T follicular helper cell (primary cell): Measurements from ENCODE around the gene XG.
"Not testable (repeated sequence)": the region's sequence is repeated elsewhere in the genome, so short reads cannot be mapped to it uniquely, and the experiment has no call there.

Experiments used
- DNase-seq: peaks from one replicate; pipeline ENCODE4 v3.0.0-alpha.2; 2020; ENCODE audit warnings: low read depth

XG gene

GRCh38 chrX:2780472-2781225 is 28.8 kb downstream of the XG start:
- DNase-seq: not testable (repeated sequence)

GRCh38 chrX:2781226-2781571 is 29.4 kb downstream of the XG start:
- DNase-seq: no peak

- DNase-seq: no peak
Measured at GRCh38 chrX:2781698-2782097, 29.9 kb downstream of the XG start.

DNA sequence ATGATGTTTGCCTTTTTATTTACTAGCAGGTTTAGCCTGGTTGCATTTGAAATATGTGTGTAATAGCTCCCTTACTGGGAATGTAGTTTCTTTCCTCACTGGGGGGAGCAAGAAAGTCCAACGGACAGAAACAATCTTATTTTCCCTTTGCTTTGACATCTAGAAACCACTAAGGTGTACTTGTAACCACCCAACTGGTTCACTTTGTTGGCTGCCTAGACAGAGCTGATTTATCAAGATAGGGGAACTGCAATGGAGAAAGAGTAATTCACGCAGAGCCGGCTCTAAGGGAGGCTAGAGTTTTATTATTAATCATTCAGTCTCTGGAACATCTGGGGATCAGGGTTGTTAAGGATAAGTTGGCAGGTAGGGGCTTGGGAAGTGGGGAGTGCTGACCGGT is 30.3 kb downstream of the XG start:
- DNase-seq: no peak

DNA sequence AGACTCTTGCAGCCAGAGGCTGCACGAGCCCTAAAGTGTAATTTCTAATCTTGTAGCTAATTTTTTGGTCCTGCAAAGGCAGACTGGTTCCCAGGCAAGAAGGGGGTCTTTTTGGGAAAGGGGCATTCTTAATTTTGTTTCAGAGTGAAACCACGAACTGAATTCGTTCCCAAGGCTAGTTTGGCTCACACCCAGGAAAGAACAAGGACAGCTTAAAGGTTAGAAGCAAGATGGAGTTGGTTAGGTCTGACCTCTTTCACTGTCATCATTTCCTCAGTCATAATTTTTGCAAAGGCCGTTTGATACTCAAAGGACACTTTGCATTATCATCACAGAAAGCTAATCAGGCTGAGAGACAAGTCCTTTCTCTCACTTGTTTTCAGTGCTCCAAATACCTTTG is 30.9 kb downstream of the XG start:
- DNase-seq: no peak

DNA sequence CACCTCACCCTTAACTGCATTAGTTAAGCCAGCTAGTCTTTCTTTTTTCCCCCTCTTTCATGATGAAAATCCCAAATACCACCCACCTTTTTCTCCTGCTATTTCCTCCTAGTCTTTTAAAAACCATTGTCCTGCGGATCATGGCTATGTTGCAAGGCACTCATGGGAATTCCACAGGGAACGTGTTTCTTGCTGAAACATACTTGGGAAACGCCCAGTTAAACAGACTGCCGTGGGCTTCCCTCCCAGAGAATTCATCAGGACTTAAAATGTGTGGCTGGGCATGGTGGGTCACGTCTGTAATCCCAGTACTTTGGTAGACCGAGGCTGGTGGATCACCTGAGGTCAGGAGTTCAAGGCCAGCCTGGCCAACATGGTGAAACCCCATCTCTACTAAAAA is 32.2 kb downstream of the XG start:
- no peak for DNase-seq

DNA sequence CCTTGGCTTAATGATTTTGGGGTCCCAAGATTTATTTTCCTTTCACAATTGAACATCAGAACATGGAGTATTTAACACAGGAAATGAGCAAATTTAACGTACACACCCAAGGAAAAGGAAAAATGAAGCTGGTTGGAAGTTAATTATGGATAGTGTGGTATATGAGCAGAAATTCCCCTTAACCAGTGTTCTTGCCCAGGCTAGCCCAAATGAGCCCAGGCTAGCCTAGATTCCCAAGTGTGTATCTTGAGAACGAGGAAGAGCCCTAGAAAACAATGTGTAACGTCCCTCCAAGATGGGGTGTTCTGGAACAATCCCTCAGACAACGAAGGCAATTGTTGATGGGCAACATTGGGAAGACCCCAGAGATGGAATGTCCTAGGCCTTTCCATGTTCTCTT is 33.7 kb downstream of the XG start:
- no peak for DNase-seq

DNA sequence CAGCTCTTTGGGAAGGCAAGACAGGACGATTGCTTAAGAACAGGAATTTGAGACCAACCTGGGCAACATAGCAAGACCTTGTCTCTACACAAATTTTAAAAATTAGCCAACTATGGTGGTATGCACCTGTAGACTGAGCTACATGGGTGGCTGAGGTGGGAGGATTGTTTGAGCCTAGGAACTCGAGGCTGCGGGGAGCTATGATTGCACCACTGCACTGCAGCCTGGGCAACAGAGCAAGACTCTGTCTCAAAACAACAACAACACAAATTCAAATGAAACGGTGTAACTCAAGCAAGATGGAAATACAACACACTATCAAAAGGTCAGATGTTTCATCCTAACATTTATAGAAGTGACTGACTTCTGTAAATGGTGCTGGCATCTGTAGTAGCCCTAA is 37.1 kb downstream of the XG start:
- DNase-seq: no peak

- no peak for DNase-seq
Measured at GRCh38 chrX:2789569-2789968, 37.7 kb downstream of the XG start.

DNA sequence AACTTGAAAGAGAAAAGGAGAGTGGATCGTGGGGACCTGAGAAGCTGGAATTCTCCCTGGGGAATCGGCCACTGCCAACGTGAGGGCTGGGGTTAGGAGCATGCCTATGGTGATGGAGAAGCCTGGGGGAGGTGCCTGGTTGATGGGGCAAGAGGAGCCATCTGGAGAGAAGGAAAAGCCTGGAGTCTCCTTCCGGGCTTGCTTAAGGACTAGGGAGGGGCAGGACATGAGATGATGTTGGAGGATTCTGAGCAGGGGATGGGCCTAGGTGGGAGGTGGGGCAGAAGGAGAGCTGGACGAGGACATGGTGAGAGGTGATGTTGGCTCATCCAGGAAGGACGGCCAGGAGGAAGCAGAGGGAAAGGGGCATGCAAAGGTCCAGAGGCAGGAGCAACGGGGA is 41.9 kb downstream of the XG start:
- DNase-seq: no peak

DNA sequence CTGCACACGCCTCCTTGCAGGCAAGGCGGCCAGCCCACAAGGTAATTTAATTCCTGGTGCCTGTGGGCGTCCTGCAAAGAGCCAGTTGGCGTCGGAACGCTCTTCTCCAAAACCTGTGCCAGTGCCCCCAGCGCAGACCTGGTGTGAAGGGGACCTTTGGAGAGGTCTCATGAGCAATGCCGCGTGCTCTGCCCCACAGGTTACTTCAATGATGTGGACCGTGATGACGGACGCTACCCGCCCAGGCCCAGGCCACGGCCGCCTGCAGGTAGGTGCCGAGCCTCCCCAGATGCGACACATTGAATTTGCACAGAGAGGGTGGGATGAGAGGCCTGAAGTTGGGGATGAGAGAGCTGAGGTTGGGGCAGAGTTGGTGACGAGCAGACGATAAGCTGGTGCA is 42.5 kb downstream of the XG start:
- DNase-seq: no peak

GRCh38 chrX:2796808-2797207 is 45.0 kb downstream of the XG start:
- DNase-seq: not testable (repeated sequence)

- DNase-seq: no peak
Measured at GRCh38 chrX:2799369-2799768, 47.5 kb downstream of the XG start.

DNA sequence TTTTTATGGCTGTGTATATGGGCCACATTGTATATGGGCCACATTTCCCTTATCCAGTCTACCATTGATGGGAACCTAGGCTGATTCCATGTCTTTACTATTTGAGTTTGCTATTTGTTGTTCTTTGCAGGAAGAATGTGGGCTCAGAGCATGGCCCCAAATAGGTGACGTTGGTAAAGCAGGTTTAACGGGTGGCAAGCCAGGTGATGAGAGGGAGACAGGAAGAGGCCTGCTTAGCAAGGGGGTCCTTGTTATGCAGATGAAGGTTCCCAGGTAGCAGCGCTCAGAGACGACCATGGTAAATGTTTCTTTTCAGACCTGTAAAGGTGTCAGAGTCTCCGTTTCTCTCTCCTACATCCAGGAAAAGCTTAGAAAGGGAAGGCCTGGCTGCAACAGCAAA is 48.1 kb downstream of the XG start:
- not testable (repeated sequence) for DNase-seq

- no peak for DNase-seq
Measured at GRCh38 chrX:2801223-2801622, 49.4 kb downstream of the XG start.

DNA sequence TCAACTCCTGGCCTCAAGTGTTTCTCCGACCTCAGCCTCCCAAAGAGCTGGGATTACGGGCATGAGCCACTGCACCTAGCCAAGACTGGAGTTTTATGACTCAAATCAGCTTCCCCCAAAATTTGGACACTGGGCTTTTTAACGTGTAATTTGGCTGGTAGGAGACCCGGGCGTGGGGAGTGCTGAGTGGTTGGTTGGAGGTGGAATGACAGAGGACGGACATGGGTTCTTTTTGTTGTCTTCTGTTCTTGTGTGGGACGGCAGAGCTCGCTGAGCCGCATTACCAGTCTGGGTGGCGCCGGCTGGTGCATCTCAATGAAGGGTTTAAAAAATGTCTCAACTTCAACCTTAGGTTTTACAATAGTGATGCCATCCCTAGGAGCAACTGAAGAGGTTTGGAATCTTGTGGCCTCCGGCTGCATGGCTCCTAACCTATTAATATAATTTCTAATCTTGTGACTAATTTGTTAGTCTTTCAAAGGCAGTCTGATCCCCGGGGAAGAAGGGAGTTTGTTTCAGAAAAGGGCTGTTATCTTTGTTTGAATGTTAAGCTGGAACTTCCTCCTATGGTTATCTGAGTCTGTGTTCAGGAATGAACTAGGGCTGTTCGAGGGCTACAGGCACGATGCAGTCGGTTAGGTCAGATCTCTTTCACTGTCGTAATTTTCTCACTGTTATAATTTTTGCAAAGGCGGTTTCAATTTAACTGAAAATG is 50.7 kb downstream of the XG start:
- DNase-seq: not testable (repeated sequence)

- DNase-seq: not testable (repeated sequence)
Measured at GRCh38 chrX:2803486-2803885, 51.6 kb downstream of the XG start.

DNA sequence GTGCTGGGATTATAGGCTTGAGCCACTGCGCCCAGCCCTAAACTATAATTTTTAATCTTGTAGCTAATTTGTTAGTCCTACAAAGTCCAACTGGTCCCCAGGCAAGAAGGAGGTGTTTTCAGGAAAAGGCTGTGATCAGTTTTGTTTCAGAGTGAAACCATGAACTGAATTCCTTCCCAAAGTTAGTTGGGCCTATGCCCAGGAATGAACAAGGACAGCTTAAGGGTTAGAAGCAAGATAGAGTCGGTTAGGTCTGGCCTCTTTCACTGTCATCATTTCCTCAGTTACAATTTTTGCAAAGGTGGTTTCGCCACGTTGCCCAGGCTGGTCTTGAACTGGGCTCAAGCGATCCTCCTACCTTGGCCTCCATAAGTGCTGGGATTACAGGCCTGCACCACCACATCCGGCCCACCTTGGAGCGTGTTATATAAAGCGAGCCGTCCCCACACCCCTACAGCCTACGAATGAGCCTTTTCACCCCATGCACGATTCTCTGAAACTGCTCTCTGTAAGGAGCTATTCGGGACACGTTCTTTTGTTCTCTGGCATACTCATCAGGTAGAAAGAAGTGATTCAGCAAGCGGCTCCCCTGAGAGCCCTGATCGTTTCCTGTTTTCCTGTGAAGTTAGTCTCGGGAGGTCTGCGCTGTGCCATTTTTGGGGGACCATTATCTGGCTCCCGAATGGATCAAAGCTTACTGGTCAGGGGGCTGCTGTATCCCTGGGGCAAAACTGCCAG is 52.4 kb downstream of the XG start:
- not testable (repeated sequence) for DNase-seq

DNA sequence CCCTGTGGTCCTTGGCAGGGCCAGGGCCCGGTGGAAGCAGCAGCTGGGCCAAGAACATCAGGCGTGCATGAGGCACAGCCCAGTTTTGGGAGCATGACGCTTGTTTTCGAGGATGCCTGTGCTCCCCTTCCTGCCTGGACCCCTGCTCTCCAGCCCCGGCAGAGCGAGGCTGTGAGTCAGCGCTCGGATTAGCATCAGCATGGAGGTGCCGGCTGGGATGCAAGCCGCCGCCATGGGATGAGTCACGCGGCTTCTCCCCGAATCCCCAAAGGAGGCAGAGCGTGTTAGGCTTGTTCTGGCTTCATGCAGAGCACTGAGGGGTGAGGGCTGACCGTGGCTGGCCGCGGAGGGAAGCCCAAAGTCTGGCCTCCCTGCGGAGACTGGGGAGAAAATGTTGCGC is 53.0 kb downstream of the XG start:
- not testable (repeated sequence) for DNase-seq

DNA sequence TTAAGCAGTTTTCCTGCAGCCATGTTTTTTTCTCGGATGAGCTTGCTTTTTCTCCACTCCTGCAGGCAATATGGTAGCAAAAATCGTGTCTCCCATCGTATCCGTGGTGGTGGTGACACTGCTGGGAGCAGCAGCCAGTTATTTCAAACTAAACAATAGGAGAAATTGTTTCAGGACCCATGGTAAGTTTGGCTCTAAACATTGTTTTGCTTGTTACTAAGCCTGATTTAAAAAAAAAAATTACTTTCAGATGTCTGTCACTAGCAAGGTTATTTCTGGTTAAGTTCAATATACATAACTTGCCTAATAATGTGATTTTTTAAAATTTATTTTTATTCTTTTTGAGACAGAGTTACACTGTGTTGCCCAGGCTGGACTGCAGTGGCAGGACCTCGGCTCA is 59.4 kb downstream of the XG start:
- DNase-seq: no peak

DNA sequence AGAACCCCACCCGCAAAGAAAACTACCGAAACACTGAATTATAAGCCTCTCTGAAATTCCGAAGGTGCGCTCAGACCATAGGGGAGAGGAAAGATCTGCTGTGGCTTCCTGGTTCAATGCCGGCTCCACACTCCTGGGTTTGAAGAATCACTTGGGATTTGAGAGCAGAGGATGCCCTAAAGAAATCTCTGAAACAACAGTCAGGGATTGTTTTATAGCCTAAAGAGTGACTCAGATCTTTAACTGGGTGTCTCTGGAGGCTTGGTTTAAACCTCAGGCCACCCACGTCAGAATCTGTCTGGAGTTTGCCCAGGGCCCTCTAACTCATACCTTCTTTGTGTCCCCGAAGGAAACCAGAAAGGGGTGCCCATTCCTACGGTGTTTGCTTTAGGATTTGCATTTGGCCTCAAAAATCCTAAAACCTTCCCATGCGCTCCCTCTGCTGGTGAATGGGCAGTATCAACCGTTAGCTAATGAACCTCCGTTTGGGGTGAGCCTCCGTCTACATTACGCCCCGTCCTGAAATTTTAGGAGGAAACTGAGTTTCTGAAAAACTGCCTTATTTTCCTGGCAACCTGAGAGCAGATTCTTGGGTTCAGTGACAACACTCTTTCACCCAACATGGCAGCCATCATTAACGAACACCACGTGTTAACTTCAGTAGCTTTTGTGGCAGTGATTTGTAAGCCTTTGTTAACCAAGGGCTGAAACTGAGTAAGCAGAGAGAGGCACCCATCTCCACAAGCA is 60.5 kb downstream of the XG start:
- DNase-seq: peak; percentile 29

- DNase-seq: no peak
Measured at GRCh38 chrX:2817036-2817435, 65.2 kb downstream of the XG start.
